NCI-H774 (cell line): ENCODE data around the gene POU6F2.
"Not testable (repeated sequence)": the region's sequence is repeated elsewhere in the genome, so short reads cannot be mapped to it uniquely, and the experiment has no call there.

ENCODE experiments used
- DNase-seq: peaks from one replicate; lab custom pipeline; 2025; lab: John Stamatoyannopoulos, UW

The POU6F2 gene

GRCh38 chr7:39355664-39356063 is 378.0 kb downstream of the POU6F2 start:
- no peak for DNase-seq

- DNase-seq, result no peak
Observed at GRCh38 chr7:39356172-39356925, 378.6 kb downstream of the POU6F2 start.

- DNase-seq, result no peak
Observed at GRCh38 chr7:39357648-39358047, 379.9 kb downstream of the POU6F2 start.

- no peak for DNase-seq
Observed at GRCh38 chr7:39360038-39360437, 382.3 kb downstream of the POU6F2 start.

- no peak for DNase-seq
Observed at GRCh38 chr7:39360766-39361165, 383.1 kb downstream of the POU6F2 start.

- DNase-seq, result no peak
Observed at GRCh38 chr7:39365751-39366295, 388.1 kb downstream of the POU6F2 start.

- no peak for DNase-seq
Observed at GRCh38 chr7:39367451-39367850, 389.7 kb downstream of the POU6F2 start.

- DNase-seq, result no peak
Observed at GRCh38 chr7:39367943-39368342, 390.2 kb downstream of the POU6F2 start.

GRCh38 chr7:39372383-39372782 is 394.7 kb downstream of the POU6F2 start:
- DNase-seq, result no peak

- DNase-seq, result no peak
Observed at GRCh38 chr7:39374436-39375040, 396.8 kb downstream of the POU6F2 start.

GRCh38 chr7:39375047-39375873 is 397.6 kb downstream of the POU6F2 start:
- DNase-seq, result no peak

GRCh38 chr7:39375874-39376190 is 398.1 kb downstream of the POU6F2 start:
- DNase-seq, result no peak

GRCh38 chr7:39376881-39377280 is 399.2 kb downstream of the POU6F2 start:
- DNase-seq, result not testable (repeated sequence)

GRCh38 chr7:39379416-39379815 is 401.7 kb downstream of the POU6F2 start:
- DNase-seq, result no peak

GRCh38 chr7:39383136-39383535 is 405.4 kb downstream of the POU6F2 start:
- no peak for DNase-seq

GRCh38 chr7:39384386-39384785 is 406.7 kb downstream of the POU6F2 start:
- DNase-seq, result no peak

GRCh38 chr7:39386718-39387117 is 409.0 kb downstream of the POU6F2 start:
- DNase-seq, result no peak

GRCh38 chr7:39392151-39392550 is 414.4 kb downstream of the POU6F2 start:
- no peak for DNase-seq

GRCh38 chr7:39394105-39394680 is 416.5 kb downstream of the POU6F2 start:
- no peak for DNase-seq

GRCh38 chr7:39399458-39399857 is 421.7 kb downstream of the POU6F2 start:
- DNase-seq, result no peak

GRCh38 chr7:39399986-39400385 is 422.3 kb downstream of the POU6F2 start:
- DNase-seq, result no peak

GRCh38 chr7:39400836-39401235 is 423.1 kb downstream of the POU6F2 start:
- DNase-seq, result no peak
